HEK293T (cell line): ENCODE results near the gene PDK4.

Experiments
- ARNT ChIP-seq: fragments of 450-650 bp; IDR thresholded peaks from 2 replicates; pipeline ENCODE4 v1.6.1; 2017; ENCODE audit warnings: mild to moderate bottlenecking
- CTBP1 ChIP-seq: fragments of 450-650 bp; IDR thresholded peaks from 2 replicates; pipeline ENCODE4 v1.6.1; 2016; ENCODE audit warnings: borderline replicate concordance
- FOXA1 ChIP-seq: fragments of 450-650 bp; IDR thresholded peaks from 2 replicates; pipeline ENCODE4 v1.6.1; 2016; ENCODE audit warnings: mild to moderate bottlenecking
- FOXK2 ChIP-seq: fragments of 450-650 bp; IDR thresholded peaks from 2 replicates; pipeline ENCODE4 v1.6.1; 2016; ENCODE audit warnings: mild to moderate bottlenecking
- FOXM1 ChIP-seq: fragments of 450-650 bp; IDR thresholded peaks from 2 replicates; pipeline ENCODE4 v1.6.1; 2017; ENCODE audit warnings: mild to moderate bottlenecking, borderline replicate concordance
- LEF1 ChIP-seq: fragments of 450-650 bp; IDR thresholded peaks from 2 replicates; pipeline ENCODE4 v1.6.1; 2017; ENCODE audit warnings: mild to moderate bottlenecking, borderline replicate concordance
- NFRKB ChIP-seq: fragments of 450-650 bp; IDR thresholded peaks from 2 replicates; pipeline ENCODE4 v1.6.1; 2016; ENCODE audit warnings: mild to moderate bottlenecking, moderate library complexity
- SP1 ChIP-seq: fragments of 450-650 bp; IDR thresholded peaks from 2 replicates; pipeline ENCODE4 v1.6.1; 2017
- SUZ12 ChIP-seq: fragments of 450-650 bp; IDR thresholded peaks from 2 replicates; pipeline ENCODE4 v1.6.1; 2016; ENCODE audit warnings: mild to moderate bottlenecking
- TARDBP ChIP-seq: fragments of 450-650 bp; IDR thresholded peaks from 2 replicates; pipeline ENCODE4 v1.6.1; 2016
- ZNF384 ChIP-seq: fragments of 450-650 bp; IDR thresholded peaks from 2 replicates; pipeline ENCODE4 v1.6.1; 2016

DNA sequence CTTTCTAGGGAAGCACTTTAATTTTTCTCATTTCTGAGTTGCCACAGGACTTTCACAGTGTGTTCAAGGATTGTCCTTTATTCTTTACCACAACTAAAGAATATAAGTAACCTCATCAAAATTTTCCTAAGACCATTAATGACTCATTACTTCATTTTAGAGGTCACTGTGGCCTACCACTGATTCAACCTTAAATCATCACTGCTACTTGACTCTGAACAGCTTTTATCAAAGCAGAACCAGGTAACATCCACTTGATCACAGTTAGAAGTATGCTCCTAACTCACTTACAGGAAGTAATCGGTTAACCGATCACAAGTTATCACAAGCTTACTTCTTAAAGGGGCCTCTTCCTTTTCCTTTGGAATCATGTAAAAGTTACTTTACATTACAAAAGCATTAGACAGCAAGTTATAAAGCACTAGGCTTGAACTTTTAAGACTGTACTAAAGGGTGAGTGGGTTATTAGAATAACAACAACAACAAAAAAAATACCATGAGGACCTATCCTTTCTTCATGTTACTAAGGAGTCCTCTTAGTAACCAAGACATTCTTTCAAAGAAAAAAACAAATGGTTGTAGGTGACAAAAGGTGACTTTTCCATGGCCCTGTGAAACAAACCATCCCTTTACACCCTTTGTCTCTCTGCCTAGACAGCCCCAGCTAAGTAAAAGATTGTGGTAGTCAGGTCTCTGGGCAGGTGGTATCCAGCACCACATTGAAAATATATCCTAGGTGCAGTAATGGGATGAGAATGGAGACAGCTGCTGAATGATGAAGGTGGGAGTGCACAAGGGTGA, 40.0 kb upstream of the PDK4 start:
- TF ChIP-seq ZNF384 (no peak), SP1 (no peak), TARDBP (no peak), FOXM1 (no peak), FOXK2 (no peak), FOXA1 (no peak), NFRKB (no peak), LEF1 (no peak), ARNT (no peak), SUZ12 (no peak), CTBP1 (no peak)
